ENCODE measurements around the gene BAHD1. TPM values are rescaled to one million over a fixed set of nuclear protein-coding genes. Genes with fewer than 3 reads are reported as not detected.

BAHD1 gene
- total and polyA plus RNA-seq, 2 donors (not counting 1 experiment from before 2014, with no cell fraction given) = 3.3 to 5.6 TPM

DNA sequence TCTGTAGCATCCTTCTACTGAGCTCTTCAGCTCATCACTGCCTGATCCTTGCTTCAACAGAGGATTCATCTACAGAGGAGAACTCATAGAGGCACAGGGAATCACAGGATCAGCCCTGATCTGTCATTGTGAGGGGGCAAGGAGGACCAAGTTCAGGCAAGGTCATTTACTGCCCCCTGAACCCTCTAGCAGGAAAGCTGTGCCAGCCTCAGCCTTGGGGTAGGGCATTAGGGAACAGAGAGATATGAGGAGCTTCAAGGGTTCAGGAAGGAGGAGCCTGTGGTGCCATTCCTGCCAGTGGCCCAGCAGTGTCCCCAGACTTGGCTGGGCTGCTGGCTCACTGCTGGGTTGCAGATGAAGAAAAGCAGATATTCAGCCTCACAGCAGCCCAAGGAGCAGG is 38.3 kb downstream of the BAHD1 start:
- Histone ChIP-seq H3K79me2 (ENCODE audit: control insufficient read depth, insufficient read depth, low read length) (no peaks in the 10 kb centered on the region), H3K4me1 (ENCODE audit: control insufficient read depth, extremely low read depth, insufficient read depth, low read length) (no peaks in the 10 kb centered on the region), H3K27me3 (ENCODE audit: control insufficient read depth, insufficient read depth, low read length) (peaks cover 19% of the 10 kb centered on the region), H2AFZ (ENCODE audit: low read length) (no peak overlapping the region), H3K9ac (ENCODE audit: insufficient read depth, low read length) (no peak overlapping the region), H3K36me3 (ENCODE audit: control insufficient read depth, insufficient read depth, low read length) (no peaks in the 10 kb centered on the region), H3K4me3 (replicated peaks in 1 of 4; ENCODE audit: control extremely low read depth in 1 of 4, insufficient read depth in 1 of 4, low read depth in 3 of 4, low read length in 4 of 4) (no peak overlapping the region), H4K20me1 (ENCODE audit: control insufficient read depth, extremely low read depth, insufficient read depth, low read length) (no peaks in the 10 kb centered on the region), H3K27ac (ENCODE audit: insufficient read depth, low read length) (no peak overlapping the region), H3K9me3 (ENCODE audit: control insufficient read depth, insufficient read depth, low read depth, low read length) (no peaks in the 10 kb centered on the region), H3K4me2 (ENCODE audit: extremely low read depth, insufficient read depth, low read length) (no peak overlapping the region)
- no peak for DNase-seq (ENCODE audit: low read depth in 2 of 2)
- TF ChIP-seq, protein P1, sequence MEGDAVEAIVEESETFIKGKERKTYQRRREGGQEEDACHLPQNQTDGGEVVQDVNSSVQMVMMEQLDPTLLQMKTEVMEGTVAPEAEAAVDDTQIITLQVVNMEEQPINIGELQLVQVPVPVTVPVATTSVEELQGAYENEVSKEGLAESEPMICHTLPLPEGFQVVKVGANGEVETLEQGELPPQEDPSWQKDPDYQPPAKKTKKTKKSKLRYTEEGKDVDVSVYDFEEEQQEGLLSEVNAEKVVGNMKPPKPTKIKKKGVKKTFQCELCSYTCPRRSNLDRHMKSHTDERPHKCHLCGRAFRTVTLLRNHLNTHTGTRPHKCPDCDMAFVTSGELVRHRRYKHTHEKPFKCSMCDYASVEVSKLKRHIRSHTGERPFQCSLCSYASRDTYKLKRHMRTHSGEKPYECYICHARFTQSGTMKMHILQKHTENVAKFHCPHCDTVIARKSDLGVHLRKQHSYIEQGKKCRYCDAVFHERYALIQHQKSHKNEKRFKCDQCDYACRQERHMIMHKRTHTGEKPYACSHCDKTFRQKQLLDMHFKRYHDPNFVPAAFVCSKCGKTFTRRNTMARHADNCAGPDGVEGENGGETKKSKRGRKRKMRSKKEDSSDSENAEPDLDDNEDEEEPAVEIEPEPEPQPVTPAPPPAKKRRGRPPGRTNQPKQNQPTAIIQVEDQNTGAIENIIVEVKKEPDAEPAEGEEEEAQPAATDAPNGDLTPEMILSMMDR (conservative IDR thresholded peaks at IDR 0.05 in 1 of 2, IDR thresholded peaks at IDR 0.05 in 1 of 2; ENCODE audit: low read depth in 1 of 2, low read length in 2 of 2) = no peak
- TF ChIP-seq EZH2 (IDR thresholded peaks at IDR 0.05; ENCODE audit: low read length, missing control alignments) = no peak

DNA sequence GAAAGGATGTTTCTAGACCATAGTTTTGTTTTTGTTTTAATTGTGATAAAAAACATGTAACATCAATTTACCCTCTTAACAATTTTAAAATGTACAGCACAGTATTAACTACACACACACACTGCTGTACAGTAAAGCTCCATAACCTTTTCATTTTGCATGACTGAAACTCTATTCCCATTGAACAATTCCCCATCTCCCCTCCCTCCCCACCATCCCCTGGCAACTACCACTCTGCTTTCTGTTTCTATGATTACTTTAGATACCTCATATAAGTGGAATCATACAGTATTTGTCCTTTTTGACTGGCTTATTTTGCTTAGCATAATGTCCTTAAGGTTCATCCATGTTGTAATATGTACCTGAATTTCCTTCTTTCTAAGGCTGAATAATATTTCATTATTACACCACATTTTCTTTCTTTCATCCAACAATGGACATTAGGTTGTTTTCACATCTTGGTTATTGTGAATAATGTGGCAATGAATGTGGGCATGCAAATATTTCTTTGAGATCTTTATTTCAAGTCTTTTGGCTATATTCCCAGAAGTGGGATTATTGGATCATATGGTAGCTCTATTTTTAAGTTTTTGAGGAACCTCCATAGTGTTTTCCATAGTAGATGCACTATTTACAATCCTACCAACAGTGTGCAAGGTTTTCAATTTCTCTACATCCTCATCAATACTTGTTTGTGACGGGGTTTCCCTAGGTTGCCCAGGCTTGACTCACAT is 40.8 kb downstream of the BAHD1 start:
- no peak overlapping the region for H3K9ac ChIP-seq (ENCODE audit: insufficient read depth, low read length)
- no peaks in the 10 kb centered on the region for H3K79me2 ChIP-seq (ENCODE audit: control insufficient read depth, insufficient read depth, low read length)
- no peak overlapping the region for H2AFZ ChIP-seq (ENCODE audit: low read length)
- H3K4me1 ChIP-seq (ENCODE audit: control insufficient read depth, extremely low read depth, insufficient read depth, low read length) = no peaks in the 10 kb centered on the region
- no peak overlapping the region for H3K27ac ChIP-seq (ENCODE audit: insufficient read depth, low read length)
- peak in 1 of 2 donors; percentile 1 for DNase-seq (ENCODE audit: low read depth in 2 of 2)
- TF ChIP-seq, protein P1 (conservative IDR thresholded peaks at IDR 0.05 in 1 of 2, IDR thresholded peaks at IDR 0.05 in 1 of 2; ENCODE audit: low read depth in 1 of 2, low read length in 2 of 2) = no peak
- TF ChIP-seq EZH2 (IDR thresholded peaks at IDR 0.05; ENCODE audit: low read length, missing control alignments) = no peak
- H4K20me1 ChIP-seq (ENCODE audit: control insufficient read depth, extremely low read depth, insufficient read depth, low read length) = no peaks in the 10 kb centered on the region
- no peak overlapping the region for H3K4me3 ChIP-seq (replicated peaks in 1 of 4; ENCODE audit: control extremely low read depth in 1 of 4, insufficient read depth in 1 of 4, low read depth in 3 of 4, low read length in 4 of 4)
- no peaks in the 10 kb centered on the region for H3K9me3 ChIP-seq (ENCODE audit: control insufficient read depth, insufficient read depth, low read depth, low read length)
- no peaks in the 10 kb centered on the region for H3K36me3 ChIP-seq (ENCODE audit: control insufficient read depth, insufficient read depth, low read length)
- no peak overlapping the region for H3K4me2 ChIP-seq (ENCODE audit: extremely low read depth, insufficient read depth, low read length)
- peaks cover 19% of the 10 kb centered on the region for H3K27me3 ChIP-seq (ENCODE audit: control insufficient read depth, insufficient read depth, low read length)

DNA sequence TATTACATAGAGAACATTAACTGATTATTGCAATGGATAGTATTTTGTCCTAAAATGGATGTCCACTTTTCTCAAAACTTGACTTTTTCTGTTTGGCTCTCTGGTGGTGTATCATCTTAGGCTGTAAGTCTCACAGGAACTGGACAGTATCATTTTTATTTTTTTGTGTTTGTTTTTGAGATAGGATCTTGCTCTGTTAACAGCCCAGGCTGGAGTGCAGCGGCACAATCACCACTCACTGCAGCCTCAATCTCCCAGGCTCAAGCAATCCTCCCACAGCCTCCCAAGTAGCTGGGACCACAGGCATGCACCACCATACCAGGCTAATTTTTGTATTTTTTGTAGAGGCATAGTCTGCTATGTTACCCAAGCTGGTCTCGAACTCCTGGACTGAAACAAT is 43.2 kb downstream of the BAHD1 start:
- H3K4me1 ChIP-seq (ENCODE audit: control insufficient read depth, extremely low read depth, insufficient read depth, low read length) = no peaks in the 10 kb centered on the region
- H3K36me3 ChIP-seq (ENCODE audit: control insufficient read depth, insufficient read depth, low read length) = no peaks in the 10 kb centered on the region
- no peak overlapping the region for H3K4me2 ChIP-seq (ENCODE audit: extremely low read depth, insufficient read depth, low read length)
- no peak overlapping the region for H3K4me3 ChIP-seq (replicated peaks in 1 of 4; ENCODE audit: control extremely low read depth in 1 of 4, insufficient read depth in 1 of 4, low read depth in 3 of 4, low read length in 4 of 4)
- H3K27me3 ChIP-seq (ENCODE audit: control insufficient read depth, insufficient read depth, low read length) = peaks cover 7% of the 10 kb centered on the region
- no peak for TF ChIP-seq EZH2 (IDR thresholded peaks at IDR 0.05; ENCODE audit: low read length, missing control alignments)
- TF ChIP-seq, protein P1 (conservative IDR thresholded peaks at IDR 0.05 in 1 of 2, IDR thresholded peaks at IDR 0.05 in 1 of 2; ENCODE audit: low read depth in 1 of 2, low read length in 2 of 2) = no peak
- no peak overlapping the region for H2AFZ ChIP-seq (ENCODE audit: low read length)
- no peak for DNase-seq (ENCODE audit: low read depth in 2 of 2)
- H4K20me1 ChIP-seq (ENCODE audit: control insufficient read depth, extremely low read depth, insufficient read depth, low read length) = no peaks in the 10 kb centered on the region
- H3K9ac ChIP-seq (ENCODE audit: insufficient read depth, low read length) = no peak overlapping the region
- H3K27ac ChIP-seq (ENCODE audit: insufficient read depth, low read length) = no peak overlapping the region
- no peaks in the 10 kb centered on the region for H3K9me3 ChIP-seq (ENCODE audit: control insufficient read depth, insufficient read depth, low read depth, low read length)
- H3K79me2 ChIP-seq (ENCODE audit: control insufficient read depth, insufficient read depth, low read length) = no peaks in the 10 kb centered on the region

Measured in fibroblast of lung (primary cell).